Measurements from ENCODE around the gene MIA3.

DNA sequence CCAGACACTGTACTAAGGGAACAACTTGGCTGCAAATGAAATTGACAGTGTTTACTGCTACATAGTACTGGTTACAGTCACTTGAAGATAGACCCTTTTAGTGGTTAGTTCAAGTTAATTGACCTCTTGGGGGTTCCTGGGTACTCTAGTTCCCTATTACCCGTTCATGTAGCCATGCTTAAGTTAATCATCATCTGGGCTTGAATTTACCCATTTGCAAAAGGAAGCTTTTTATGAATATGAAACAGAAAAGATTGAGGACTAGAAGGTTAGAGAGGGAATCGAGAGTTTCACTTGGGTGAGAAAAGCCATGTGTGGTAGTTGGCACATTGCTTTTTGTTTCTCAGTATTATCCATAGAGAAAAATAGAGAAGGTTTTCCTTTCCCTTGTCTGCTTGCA lies 2.7 kb downstream of the MIA3 start:
- TF ChIP-seq POLR2A (IDR thresholded peaks at IDR 0.05), result no peak
- TF ChIP-seq, protein P1, sequence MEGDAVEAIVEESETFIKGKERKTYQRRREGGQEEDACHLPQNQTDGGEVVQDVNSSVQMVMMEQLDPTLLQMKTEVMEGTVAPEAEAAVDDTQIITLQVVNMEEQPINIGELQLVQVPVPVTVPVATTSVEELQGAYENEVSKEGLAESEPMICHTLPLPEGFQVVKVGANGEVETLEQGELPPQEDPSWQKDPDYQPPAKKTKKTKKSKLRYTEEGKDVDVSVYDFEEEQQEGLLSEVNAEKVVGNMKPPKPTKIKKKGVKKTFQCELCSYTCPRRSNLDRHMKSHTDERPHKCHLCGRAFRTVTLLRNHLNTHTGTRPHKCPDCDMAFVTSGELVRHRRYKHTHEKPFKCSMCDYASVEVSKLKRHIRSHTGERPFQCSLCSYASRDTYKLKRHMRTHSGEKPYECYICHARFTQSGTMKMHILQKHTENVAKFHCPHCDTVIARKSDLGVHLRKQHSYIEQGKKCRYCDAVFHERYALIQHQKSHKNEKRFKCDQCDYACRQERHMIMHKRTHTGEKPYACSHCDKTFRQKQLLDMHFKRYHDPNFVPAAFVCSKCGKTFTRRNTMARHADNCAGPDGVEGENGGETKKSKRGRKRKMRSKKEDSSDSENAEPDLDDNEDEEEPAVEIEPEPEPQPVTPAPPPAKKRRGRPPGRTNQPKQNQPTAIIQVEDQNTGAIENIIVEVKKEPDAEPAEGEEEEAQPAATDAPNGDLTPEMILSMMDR (IDR thresholded peaks at IDR 0.05), result no peak

All from lower leg skin (tissue), 3 donors.